ENCODE measurements around the gene ERCC1. TPM values are rescaled to one million over a fixed set of nuclear protein-coding genes. Genes with fewer than 3 reads are reported as not detected.
"Not testable (repeated sequence)": the region's sequence is repeated elsewhere in the genome, so short reads cannot be mapped to it uniquely, and the experiment has no call there.

The ERCC1 gene
- total RNA-seq, 1 donor from 2014 or later, result 55.0 TPM

DNA sequence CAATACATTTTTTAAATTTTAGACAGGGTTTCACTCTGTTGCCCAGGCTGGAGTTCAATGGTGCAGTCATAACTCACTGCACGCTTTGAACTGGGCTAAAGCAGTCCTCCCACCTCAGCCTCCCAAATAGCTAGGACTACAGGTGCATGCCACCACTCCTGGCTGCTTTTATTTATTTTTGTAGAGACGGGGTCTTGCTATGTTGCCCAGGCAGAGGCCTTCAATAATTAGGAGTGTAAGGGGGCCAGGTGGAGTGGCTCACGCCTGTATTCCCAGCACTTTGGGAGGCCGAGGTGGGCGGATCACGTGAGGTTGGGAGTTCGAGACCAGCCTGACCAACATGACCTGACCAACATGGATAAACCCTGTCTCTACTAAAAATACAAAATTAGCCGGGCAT lies 8.8 kb upstream of the ERCC1 start:
- DNase-seq (ENCODE audit: low spot score in 2 of 2); FAIRE-seq: not testable (repeated sequence)

DNA sequence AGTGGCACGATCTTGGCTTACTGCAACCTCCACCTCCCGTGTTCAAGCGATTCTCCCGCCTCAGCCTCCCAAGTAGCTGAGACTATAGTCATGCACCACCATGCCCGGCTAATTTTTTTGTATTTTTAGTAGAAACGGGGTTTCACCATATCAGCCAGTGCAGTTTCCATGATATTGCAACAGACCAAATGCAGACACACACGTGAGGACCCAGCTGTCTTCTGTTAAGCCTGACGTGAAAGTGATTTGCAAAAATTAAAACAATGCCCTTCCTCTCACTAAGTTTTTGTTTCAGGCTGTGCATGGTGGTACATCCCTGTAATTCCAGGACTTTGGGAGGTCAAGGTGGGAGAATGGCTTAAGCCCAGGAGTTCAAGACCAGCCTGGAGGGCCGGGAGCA lies 7.3 kb upstream of the ERCC1 start:
- FAIRE-seq; DNase-seq (ENCODE audit: low spot score in 2 of 2): not testable (repeated sequence)

DNA sequence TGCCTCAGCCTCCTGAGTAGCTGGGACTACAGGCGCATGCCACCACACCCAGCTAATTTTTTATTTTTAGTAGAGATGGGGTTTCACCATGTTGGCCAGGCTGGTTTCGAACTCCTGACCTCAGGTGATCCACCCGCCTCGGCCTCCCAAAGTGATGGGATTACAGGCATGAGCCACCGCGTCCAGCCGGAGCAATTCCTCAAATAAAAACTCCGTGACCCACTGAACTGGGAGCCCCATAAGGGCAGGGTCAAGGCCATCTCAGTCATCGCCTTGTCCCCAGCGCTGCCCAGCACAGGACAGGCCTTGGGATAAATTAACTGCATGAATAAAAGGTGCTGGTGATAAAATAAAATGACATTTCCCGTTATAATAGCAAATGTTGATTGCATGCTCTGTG lies 6.2 kb upstream of the ERCC1 start:
- FAIRE-seq; DNase-seq (ENCODE audit: low spot score in 2 of 2): not testable (repeated sequence)

DNA sequence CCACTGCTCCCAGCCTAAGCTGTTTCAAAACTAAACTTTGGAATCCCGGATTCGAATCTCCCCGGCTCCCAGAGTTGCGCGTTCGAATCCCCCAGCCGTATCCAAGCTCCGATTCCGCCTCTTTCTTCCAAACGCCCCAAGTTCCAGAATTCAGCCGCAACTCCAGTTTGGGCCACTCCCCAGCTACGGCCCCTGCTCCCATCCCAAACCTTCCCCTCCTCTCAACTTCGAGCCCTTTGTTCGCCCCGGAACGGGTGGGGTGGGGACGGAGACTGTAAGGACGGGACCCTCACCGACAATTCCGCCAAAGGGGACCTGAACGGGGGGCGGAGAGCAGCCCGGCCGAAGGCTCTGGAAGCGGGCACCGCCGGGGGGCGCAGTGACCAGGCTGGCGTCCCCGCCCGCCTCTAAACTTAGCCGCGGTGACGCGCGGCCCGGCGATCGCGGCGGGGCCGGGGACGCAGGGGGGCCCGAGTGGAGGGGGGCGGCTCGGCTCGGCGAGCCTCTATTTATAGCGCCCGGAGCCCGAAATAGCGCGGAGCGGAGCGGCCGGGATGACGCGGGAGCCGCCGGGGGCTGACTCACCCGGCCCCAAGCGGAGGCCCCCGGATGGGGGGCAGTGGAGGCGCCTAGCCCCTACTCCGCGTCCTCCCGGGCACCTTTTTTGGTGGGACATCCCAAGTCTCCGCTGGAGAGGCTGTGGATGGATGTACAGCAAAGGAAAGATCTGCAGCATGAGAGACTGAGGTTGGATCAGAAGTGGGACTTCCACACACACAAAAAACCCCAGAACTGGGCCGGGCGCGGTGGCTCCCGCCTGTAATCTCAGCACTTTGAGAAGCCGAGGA lies 4.9 kb upstream of the ERCC1 start:
- peak in 1 of 2 donors; percentile 83 for DNase-seq (ENCODE audit: low spot score in 2 of 2)
- no peak for FAIRE-seq

DNA sequence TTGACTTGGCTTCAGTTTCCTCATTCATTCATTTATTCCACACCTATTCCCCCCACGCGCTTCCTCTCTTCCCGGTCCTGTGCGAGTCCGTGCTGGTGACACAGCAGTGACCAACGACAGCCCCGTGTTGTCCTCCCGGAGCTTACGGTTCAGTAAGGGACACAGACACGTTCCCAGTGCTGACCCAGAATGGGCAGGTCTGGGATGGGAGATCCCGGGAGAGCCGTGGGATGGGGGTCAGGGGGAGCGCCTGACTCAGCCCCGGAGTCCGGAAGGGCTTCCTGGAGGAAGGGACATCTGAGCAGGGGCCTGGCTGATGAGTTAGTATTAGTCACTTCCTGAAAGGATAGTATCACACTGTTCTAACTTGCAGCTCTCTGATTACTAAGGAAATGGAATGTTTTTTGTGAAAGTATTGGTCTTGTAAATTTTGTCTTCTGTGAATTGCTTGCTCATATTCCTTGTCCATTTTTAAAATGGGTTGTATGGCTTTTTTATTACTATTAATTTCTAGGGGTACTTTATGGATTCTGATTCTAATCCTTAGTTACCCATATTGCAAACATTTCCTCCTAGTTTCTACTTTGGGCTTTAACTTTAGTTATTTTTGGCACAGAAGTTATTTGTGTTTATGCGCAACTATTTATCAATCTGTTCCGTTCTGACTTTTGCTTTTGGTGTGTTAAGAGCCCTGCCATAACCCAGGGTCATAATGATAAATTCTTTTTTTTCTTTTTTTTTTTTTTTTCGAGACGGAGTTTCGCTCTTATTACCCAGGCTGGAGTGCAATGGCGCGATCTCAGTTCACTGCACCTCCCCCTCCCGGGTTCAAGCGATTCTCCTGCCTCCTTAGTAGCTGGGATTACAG lies 708 bp upstream of the ERCC1 start:
- FAIRE-seq, result no peak
- peak in 1 of 2 donors; percentile 60 for DNase-seq (ENCODE audit: low spot score in 2 of 2)

DNA sequence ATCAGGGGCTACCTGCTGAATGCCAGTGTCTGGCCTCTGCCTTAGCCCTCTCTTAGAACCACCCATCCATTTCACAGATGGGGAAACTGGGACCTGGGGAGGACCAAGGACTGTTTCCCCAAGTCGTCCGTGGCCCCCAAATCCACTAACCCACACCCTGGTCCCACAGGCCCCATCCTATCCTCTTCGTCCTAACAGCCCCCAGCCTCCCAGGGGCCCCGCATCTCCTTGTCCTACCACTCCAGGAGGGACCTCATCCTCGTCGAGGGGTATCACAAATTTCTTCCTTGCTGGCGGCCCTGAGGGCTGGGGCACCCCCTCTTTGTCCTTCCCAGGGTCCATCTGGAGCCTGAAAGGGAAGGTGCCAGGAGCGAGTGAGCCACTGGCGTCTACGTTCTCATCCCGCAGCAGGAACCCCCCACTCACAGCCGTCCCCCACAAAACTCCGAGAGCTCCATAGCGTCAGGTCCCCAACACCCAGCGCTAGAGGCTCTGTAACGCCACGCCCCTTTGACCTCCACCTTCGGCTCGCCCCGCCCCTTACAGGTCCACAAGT lies 606 bp downstream of the ERCC1 start:
- FAIRE-seq, result no peak

DNA sequence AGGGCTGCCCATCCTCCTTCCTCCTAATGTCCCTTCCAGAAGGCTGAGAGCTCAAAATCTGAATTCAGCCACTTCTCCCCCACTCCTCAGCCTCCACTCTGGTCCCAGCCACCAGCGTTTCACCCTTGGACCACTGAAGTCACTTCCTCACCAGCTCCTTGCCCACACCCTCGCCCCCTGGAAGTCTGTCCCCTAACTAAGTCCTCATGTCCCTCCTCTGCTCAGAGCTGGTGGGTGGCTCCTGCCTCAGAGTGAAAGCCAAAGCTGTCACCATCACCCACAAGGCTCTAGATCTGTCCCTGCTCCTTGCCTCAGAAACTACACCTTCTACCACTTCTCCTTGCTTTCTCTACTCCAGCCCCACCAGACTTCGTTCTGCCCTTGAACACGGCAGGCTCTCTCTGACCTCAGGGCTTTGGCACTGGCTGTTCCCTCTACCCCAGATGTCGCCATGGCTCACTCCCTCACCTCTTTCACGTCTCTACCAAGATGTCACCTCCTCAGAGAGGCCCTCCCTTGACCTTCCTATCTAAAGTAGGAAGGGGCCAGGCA lies 1.7 kb downstream of the ERCC1 start:
- FAIRE-seq, result no peak
- no peak for DNase-seq (ENCODE audit: low spot score in 2 of 2)

More for the DNA sequence above, 606 bp downstream of the ERCC1 start:
- no peak for DNase-seq (ENCODE audit: low spot score in 2 of 2)

DNA sequence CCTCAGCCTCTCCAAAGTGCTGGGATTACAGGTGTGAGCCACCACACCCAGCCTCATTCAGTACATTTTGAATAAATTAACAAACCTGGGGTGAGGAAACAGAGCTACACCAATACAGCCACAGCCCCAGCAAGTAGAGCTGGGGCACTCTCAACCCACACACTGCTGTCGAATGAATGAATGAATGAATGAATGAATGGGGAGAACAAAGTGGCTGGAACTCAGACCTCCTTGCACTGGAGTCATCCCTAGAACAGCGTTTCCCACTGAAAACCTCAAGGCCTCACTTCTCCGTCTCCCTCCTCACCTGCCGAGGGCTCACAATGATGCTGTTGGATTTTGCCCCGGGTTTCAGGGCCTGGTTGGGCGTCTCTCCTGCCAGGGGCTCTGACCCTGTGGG lies 2.8 kb downstream of the ERCC1 start:
- FAIRE-seq (no peak), DNase-seq (ENCODE audit: low spot score in 2 of 2) (no peak)

DNA sequence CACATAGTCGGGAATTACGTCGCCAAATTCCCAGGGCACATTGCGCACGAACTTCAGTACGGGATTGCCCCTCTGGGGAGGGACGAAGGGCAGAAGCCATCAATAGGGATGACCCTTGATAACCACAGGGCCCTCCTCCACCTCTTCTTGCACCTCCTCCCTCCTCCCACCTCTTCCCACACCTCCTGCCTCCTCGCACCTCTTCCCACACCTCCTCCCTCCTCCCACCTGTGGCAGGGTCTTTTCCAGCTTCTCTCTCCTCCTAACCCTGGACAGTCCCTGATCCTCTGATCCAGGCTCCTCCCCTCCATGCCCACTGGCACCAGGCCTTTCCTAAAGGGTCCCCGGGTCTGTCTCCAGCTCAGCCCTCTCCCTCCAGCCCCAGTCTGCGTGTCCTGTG lies 3.4 kb downstream of the ERCC1 start:
- DNase-seq (ENCODE audit: low spot score in 2 of 2), result no peak
- no peak for FAIRE-seq

DNA sequence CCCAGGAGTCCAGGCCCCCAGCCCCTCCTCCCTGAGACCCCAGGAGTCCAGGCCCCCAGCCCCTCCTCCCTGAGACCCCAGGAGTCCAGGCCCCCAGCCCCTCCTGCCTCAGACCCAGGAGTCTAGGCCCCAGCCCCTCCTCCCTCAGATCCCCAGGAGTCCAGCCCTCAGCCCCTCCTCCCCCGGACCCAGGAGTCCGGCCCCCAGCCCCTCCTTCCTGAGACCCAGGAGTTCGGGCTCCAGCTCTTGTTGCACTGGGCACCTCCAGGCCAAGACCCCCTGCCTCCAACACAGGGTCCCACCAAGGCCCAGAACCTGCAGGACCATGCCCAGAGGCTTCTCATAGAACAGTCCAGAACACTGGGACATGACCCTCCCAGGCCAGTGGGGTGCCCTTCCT lies 3.8 kb downstream of the ERCC1 start:
- DNase-seq (ENCODE audit: low spot score in 2 of 2) (no peak), FAIRE-seq (no peak)

DNA sequence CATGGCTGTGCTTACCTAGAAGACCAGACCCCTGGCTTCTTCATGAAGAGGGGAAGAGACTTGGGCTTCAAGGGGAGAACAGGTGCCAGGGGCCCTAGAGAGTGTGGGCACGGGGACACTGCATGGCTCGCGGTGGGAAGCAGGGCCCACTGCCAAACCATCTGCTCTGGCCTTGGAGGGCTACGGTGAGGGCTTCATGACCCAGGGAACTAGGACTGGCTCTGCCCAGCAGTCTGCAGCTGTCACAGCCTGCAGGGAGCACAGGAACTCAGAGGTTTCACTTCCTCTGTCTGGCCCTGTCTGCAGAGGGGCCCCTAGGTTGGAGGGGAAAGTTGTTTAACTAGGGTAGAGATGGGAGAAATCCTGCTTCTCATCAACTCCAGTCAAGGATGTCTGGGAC lies 4.3 kb downstream of the ERCC1 start:
- no peak for FAIRE-seq
- no peak for DNase-seq (ENCODE audit: low spot score in 2 of 2)

DNA sequence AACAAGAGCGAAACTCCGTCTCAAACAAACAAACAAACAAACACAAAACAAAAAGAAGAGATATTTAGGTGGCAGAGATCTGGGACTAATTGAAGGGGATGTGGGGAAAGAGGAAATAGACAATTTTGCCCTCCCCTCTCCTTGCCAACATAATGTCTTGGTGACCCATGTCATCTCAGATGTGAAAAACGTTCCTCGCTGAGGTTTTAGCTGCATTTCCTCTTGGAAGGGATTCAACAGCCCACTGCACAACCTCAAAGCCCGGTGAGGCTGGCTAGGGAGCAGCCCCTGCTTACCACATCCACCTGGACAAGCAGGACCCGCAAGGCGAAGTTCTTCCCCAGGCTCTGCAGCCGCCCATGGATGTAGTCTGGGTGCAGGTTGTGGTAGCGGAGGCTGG lies 4.9 kb downstream of the ERCC1 start:
- no peak for FAIRE-seq

DNA sequence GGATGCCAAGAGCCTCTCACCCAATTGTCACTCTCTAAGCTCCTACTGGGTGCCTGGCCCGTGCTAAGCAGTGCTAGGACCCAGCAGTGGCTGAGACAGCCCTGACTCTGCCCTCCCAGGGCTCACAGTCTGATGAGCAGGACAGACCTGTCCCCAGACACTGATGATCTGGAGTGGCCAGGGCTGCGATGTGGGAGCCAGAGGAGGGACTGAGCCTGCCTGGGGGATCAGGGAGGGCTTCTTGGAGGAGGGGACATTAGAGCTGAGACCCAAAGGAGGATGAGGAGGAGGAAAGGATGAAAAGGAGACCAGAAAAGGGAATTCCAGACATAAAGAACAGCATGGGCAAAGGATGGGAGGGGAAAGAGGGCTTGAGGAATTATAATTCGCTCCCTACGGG lies 6.6 kb downstream of the ERCC1 start:
- no peak for DNase-seq (ENCODE audit: low spot score in 2 of 2)
- no peak for FAIRE-seq

More for the DNA sequence above, 4.9 kb downstream of the ERCC1 start:
- peak in 1 of 2 donors; percentile 3 for DNase-seq (ENCODE audit: low spot score in 2 of 2)

DNA sequence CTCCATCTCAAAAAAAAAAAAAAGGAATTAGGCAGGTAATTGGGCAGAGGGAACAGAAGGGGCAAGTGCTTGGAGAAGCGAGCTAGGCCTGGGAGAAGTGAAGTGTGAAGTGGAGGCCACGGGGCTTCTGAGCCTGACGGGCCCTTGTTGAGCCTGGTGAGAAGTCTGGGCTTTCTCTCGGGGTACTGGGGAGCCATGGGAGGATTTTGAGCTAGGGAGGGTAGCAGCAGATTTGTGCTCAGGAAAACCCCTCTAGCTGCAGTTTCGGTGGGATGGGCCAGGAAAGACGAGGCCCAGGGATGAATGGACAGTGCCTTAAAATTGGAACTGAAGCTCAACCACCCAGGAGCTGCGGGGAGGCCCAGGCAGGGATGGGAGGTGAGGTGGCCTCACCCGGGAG lies 9.2 kb downstream of the ERCC1 start:
- no peak for FAIRE-seq
- DNase-seq (ENCODE audit: low spot score in 2 of 2), result no peak

DNA sequence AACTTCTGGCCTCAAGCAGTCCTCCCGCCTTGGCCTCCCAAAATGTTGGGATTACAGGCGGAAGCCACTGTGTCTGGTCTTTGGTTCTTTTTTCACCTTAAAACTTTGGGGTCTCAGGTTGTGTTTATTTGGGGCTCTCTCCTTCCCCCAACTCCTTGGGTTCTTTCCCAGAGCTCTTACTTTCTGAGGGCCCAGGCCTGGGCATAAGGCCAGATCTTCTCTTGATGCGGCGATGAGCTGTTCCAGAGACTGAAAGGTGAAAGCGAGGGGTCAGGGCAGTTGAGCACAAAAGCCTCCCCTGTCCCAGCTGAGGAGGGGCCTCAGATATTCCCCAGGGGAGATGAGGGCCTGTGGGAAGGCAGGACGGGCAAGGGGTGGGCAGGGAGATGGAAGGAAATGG lies 10.2 kb downstream of the ERCC1 start:
- FAIRE-seq (no peak), DNase-seq (ENCODE audit: low spot score in 2 of 2) (no peak)

DNA sequence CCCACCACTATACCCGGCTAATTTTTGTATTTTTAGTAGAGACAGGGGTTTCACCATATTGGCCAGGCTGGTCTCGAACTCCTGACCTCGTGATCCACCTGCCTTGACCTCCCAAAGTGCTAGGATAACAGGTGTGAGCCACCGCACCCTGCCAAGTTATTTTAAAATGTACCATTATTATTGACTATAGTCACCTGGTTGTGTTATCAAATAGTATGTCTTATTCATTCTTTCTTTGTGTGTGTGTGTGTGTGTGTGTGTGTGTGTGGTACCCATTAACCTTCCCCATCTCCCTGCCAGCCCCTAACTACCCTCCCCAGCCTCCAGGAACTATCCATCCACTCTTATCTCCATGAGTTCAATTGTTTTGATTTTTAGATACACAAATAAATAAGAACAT lies 13.4 kb downstream of the ERCC1 start:
- not testable (repeated sequence) for DNase-seq (ENCODE audit: low spot score in 2 of 2); FAIRE-seq

DNA sequence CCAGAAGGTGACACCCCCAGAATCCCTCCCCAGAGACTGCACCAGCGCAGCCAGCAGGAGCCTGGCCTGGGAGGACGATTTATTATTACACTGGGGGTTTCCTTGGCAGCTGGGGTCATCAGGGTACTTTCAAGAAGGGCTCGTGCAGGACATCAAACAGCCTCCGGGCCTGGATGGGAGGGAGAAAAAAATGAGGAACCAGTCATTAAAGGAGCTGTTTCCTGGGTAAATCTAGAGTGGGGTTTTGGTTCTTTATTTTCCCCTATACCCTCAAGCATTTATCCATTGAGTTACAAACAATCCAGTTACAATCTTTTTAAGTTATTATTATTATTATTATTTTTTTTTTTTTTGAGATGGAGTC lies 14.2 kb downstream of the ERCC1 start:
- no peak for FAIRE-seq
- no peak for DNase-seq (ENCODE audit: low spot score in 2 of 2)

DNA sequence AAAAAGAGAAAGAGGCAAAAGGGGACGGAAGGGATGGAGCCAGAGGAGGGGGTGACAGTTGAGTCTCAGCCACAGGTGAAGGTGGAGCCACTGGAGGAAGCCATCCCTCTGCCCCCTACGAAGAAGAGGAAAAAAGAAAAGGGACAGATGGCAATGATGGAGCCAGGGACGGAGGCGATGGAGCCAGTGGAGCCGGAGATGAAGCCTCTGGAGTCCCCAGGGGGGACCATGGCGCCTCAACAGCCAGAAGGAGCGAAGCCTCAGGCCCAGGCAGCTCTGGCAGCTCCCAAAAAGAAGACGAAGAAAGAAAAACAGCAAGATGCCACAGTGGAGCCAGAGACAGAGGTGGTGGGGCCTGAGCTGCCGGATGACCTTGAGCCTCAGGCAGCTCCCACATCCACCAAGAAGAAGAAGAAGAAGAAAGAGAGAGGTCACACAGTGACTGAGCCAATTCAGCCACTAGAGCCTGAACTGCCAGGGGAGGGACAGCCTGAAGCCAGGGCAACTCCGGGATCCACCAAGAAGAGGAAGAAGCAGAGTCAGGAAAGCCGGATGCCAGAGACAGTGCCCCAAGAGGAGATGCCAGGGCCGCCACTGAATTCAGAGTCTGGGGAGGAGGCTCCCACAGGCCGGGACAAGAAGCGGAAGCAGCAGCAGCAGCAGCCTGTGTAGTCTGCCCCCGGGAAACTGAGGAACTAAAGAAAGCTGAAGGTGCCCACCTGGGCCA lies 14.7 kb downstream of the ERCC1 start:
- DNase-seq (ENCODE audit: low spot score in 2 of 2) (no peak), FAIRE-seq (no peak)

DNA sequence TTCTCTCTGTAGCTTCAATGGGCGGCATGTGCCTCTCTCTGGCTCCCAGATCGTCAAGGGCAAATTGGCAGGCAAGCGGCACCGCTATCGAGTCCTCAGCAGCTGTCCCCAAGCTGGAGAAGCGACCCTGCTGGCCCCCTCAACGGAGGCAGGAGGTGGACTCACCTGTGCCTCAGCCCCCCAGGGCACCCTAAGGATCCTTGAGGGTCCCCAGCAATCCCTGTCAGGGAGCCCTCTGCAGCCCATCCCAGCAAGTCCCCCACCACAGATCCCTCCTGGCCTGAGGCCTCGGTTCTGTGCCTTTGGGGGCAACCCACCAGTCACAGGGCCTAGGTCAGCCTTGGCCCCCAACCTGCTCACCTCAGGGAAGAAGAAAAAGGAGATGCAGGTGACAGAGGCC lies 15.6 kb downstream of the ERCC1 start:
- DNase-seq (ENCODE audit: low spot score in 2 of 2) (no peak), FAIRE-seq (no peak)

DNA sequence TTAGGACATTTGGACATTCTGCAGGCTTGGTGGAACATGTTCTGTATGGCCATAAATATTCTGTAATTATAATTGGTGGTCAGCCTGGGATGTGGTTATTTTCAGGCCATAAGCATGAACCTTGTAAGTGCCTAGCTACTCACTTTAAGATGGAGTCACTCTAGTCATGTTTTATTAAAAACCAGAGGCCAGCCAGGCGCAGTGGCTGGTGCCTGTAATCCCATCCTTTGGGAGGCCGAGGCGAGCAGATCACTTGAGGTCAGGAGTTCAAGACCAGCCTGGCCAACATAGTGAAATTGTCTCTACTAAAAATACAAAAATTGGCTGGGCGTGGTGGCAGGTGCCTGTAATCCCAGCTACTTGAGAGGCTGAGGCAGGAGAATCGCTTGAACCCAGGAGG lies 16.1 kb downstream of the ERCC1 start:
- not testable (repeated sequence) for FAIRE-seq; DNase-seq (ENCODE audit: low spot score in 2 of 2)
